Right lobe of liver (tissue), 4 donors: ENCODE data around the gene TSPYL2.

Experiments used
- POLR2A ChIP-seq: fragments of 450-650 bp; IDR thresholded peaks from one replicate; pipeline ENCODE4 v1.6.1; 2017; ENCODE audit warnings: antibody characterized with exemption, mild to moderate bottlenecking
- TF ChIP-seq, protein P1 (sequence below), 4 donors: fragments of 200-600 bp in 3 of 4; fragments of 450-650 bp in 1 of 4; IDR thresholded peaks; one replicate each; pipeline versions ENCODE4 v1.5.1 to v1.8.0; 2016 to 2022; ENCODE audit warnings: antibody characterized with exemption in 4 of 4, mild to moderate bottlenecking in 2 of 4
- donor health status: DM: no; HTN: no; CAD: no.
- donor health status: DM: no; HTN: no; CAD: no.
- donor health status: DM: no; HTN: yes; CAD: no.

DNA sequence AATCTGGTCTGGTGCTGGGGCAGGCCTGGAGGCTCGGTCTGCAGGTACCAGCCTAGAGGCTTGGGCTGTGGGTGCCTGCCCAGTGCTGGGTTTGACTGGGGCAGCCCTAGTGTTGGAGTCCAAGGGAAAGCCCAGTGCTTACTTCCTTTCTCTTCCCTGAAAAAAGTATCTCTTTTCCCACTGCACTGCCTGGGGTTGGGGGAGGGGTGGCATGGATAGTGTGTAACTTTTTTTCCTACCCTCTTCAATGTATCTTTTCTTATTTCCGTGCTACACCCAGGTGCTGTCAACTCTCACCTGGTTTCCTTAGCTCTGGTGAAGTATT lies 33.3 kb downstream of the TSPYL2 start:
- no peak for TF ChIP-seq POLR2A
- TF ChIP-seq, protein P1, sequence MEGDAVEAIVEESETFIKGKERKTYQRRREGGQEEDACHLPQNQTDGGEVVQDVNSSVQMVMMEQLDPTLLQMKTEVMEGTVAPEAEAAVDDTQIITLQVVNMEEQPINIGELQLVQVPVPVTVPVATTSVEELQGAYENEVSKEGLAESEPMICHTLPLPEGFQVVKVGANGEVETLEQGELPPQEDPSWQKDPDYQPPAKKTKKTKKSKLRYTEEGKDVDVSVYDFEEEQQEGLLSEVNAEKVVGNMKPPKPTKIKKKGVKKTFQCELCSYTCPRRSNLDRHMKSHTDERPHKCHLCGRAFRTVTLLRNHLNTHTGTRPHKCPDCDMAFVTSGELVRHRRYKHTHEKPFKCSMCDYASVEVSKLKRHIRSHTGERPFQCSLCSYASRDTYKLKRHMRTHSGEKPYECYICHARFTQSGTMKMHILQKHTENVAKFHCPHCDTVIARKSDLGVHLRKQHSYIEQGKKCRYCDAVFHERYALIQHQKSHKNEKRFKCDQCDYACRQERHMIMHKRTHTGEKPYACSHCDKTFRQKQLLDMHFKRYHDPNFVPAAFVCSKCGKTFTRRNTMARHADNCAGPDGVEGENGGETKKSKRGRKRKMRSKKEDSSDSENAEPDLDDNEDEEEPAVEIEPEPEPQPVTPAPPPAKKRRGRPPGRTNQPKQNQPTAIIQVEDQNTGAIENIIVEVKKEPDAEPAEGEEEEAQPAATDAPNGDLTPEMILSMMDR (IDR thresholded peaks at IDR 0.05), result no peak
